ENCODE data around the gene HTT.

HTT gene

DNA sequence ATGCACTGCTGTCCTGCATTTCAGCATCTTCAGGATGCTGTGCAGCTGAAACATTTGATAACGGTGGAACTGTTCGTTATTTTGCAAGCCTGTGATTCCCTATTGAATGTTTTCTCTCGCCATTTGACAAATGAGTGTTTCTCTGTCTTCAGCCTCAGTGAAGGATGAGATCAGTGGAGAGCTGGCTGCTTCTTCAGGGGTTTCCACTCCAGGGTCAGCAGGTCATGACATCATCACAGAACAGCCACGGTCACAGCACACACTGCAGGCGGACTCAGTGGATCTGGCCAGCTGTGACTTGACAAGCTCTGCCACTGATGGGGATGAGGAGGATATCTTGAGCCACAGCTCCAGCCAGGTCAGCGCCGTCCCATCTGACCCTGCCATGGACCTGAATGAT is 52.6 kb downstream of the HTT start:
- H3K4me3 ChIP-seq (ENCODE audit: control insufficient read depth, low read depth, low read length), result no peak overlapping the region
- TF ChIP-seq, protein P1, sequence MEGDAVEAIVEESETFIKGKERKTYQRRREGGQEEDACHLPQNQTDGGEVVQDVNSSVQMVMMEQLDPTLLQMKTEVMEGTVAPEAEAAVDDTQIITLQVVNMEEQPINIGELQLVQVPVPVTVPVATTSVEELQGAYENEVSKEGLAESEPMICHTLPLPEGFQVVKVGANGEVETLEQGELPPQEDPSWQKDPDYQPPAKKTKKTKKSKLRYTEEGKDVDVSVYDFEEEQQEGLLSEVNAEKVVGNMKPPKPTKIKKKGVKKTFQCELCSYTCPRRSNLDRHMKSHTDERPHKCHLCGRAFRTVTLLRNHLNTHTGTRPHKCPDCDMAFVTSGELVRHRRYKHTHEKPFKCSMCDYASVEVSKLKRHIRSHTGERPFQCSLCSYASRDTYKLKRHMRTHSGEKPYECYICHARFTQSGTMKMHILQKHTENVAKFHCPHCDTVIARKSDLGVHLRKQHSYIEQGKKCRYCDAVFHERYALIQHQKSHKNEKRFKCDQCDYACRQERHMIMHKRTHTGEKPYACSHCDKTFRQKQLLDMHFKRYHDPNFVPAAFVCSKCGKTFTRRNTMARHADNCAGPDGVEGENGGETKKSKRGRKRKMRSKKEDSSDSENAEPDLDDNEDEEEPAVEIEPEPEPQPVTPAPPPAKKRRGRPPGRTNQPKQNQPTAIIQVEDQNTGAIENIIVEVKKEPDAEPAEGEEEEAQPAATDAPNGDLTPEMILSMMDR (conservative IDR thresholded peaks at IDR 0.05; ENCODE audit: control insufficient read depth, insufficient read depth, low read depth, low read length), result no peak
- no peak for DNase-seq (ENCODE audit: low read depth)

DNA sequence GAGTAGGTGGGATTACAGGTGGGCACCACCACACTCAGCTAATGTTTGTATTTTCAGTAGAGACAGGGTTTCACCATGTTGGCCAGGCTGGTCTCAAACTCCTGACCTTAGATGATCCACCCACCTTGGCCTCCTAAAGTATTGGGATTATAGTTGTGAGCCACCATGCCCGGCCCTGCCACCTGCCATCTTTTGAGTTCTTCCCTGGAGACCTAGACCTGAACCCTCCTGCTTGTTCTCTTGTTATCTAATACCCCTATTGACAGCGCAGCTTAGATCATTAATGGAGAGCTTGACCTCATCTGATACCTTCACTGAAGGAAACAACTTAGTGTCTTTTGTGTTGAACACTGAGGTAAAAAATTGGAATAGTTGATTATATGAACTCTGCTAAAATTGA is 53.6 kb downstream of the HTT start:
- TF ChIP-seq, protein P1 (conservative IDR thresholded peaks at IDR 0.05; ENCODE audit: control insufficient read depth, insufficient read depth, low read depth, low read length), result no peak
- no peak for DNase-seq (ENCODE audit: low read depth)
- H3K4me3 ChIP-seq (ENCODE audit: control insufficient read depth, low read depth, low read length), result no peak overlapping the region

DNA sequence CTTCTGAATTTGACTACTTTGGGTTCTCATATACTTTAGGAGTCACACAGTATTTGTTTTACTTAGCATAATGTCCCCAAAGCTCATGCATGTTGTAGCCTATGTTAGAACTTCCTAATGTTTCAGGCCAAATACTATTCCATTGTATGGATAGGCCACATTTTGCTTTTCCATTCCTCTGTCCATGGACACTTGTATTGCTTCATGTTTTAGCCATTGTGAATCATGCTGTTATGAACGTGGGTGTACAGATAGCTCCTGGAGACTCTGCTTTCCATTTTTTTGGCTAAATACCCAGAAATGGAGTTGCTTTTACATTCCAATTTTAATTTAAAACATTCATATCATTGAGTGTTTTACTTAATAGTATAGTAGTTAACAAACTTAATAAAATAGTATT is 54.5 kb downstream of the HTT start:
- H3K4me3 ChIP-seq (ENCODE audit: control insufficient read depth, low read depth, low read length), result no peak overlapping the region
- DNase-seq (ENCODE audit: low read depth), result peak; percentile 71
- TF ChIP-seq, protein P1 (conservative IDR thresholded peaks at IDR 0.05; ENCODE audit: control insufficient read depth, insufficient read depth, low read depth, low read length), result no peak

DNA sequence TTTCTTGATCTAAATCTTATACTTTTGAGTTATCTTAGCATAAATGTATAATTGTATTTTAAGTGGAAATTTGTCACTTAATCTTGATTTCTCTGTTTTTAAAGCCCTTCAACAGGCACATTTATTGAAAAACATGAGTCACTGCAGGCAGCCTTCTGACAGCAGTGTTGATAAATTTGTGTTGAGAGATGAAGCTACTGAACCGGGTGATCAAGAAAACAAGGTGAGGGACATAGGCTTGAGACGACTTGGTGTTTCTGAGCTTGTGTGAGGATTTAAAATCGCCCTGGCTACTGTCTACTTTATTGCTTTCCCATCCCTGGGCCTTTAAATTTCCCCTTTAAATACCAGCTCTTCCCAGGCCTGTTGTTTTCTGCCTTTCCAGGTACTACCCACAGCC is 55.7 kb downstream of the HTT start:
- no peak for DNase-seq (ENCODE audit: low read depth)
- H3K4me3 ChIP-seq (ENCODE audit: control insufficient read depth, low read depth, low read length), result no peak overlapping the region
- TF ChIP-seq, protein P1 (conservative IDR thresholded peaks at IDR 0.05; ENCODE audit: control insufficient read depth, insufficient read depth, low read depth, low read length), result no peak

DNA sequence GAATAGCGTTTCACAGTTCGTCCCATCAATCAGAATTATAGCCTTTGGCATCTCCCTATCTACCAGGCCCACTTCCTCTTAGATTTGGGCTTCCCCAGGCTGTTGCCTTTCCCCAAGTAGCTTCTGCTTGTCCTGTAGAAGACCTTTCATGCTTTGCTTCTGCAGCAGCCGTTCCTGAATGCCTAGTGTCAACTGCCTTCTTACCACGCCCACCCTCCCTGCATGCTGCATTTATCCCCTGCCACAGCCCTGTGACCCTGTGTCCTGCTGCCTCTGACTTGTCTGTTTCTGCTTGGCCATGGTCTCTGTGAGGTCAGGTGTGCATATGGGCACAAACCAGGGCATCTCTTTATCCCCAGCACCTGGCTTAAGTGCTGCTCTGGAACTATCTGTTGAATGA is 56.3 kb downstream of the HTT start:
- TF ChIP-seq, protein P1 (conservative IDR thresholded peaks at IDR 0.05; ENCODE audit: control insufficient read depth, insufficient read depth, low read depth, low read length), result no peak
- H3K4me3 ChIP-seq (ENCODE audit: control insufficient read depth, low read depth, low read length), result no peak overlapping the region
- no peak for DNase-seq (ENCODE audit: low read depth)

DNA sequence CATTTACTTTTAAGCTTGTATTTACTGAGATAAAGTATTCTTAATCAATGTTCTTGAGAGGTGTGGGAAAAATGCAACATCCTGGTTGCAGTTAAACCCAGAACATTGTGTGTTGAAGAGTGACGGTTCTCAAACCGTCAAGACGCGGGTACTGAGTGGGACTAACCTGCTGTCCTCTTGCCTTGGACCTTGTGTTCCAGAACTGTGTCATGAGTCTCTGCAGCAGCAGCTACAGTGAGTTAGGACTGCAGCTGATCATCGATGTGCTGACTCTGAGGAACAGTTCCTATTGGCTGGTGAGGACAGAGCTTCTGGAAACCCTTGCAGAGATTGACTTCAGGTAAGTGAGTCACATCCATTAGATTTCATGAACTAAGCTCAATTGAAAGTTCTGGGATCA is 59.7 kb downstream of the HTT start:
- TF ChIP-seq, protein P1 (conservative IDR thresholded peaks at IDR 0.05; ENCODE audit: control insufficient read depth, insufficient read depth, low read depth, low read length), result no peak
- DNase-seq (ENCODE audit: low read depth), result no peak
- H3K4me3 ChIP-seq (ENCODE audit: control insufficient read depth, low read depth, low read length), result no peak overlapping the region

Measured in fibroblast of mammary gland (primary cell).